Cerebellar nuclear complex (tissue), 1 donor: Measurements from ENCODE around the gene SLC25A30.

Source experiments
- DNase-seq, 2 experiments: peaks; one replicate each; lab custom pipeline; 2025; lab: John Stamatoyannopoulos, UW

The SLC25A30 gene, protein sequence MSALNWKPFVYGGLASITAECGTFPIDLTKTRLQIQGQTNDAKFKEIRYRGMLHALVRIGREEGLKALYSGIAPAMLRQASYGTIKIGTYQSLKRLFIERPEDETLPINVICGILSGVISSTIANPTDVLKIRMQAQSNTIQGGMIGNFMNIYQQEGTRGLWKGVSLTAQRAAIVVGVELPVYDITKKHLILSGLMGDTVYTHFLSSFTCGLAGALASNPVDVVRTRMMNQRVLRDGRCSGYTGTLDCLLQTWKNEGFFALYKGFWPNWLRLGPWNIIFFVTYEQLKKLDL

GRCh38 chr13:45417790-45418534 lies at the start of gene SLC25A30:
Gene SLC25A30, minus strand, starts transcription at chr13:45418373. Its CDS starts 6,948 bp downstream, at chr13:45411425.
- peak; percentile 53 to 74 for DNase-seq

DNA sequence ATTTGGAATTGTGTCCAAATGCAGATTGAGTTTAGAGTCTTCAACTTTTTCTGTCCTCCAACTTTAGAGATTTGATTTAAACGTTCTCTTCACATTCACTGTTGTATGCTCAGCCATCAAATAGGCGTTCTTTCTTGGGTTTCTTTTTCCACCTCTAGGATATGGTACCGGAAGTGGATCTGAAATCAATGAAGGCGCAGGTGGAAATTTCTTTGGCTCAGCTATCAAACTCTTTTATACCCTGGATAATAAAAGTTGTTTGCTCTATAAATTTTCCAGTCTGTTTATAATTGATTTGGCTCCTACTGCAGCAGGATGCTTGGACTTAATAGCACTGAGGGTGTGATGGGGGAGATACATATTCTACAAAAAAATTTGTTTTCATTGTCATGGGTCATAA lies 48.2 kb upstream of the SLC25A30 start:
- DNase-seq: no peak

DNA sequence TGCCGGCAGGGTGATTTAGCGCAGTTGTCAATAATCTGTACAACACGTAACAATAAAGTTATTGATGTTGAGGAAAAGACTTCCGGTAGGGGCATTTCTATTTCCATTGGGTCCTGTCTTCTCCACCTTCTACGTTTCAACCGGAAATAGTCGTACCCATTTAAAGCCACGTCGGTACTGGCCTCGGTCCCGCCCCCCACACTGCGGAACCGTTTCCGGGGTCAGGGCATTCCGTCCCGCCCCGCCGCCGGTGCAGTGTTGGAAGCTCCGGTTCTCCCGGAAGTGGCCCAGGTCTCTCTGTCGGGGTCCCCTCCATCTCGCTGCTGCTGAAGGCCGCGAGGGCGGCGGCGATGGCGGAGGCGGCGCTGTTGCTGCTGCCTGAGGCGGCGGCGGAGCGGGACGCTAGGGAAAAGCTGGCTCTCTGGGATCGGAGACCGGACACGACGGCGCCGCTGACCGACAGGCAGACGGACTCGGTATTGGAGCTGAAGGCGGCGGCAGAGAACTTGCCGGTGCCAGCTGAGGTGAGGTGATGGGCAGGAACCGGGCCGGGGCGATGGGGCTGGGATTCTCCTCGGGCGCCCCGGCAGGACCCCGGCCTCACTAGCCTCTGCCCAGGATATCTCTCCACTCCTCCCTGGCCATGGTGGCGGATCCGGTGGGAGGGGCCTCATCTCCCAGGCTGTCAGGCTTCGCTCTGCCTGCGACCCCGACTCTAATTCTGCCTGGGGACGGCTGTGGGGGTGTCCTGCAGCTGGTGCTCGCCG lies 46.7 kb upstream of the SLC25A30 start, which contains the start of gene COG3:
COG3 (plus strand) TSS at position 253 of the 767 bp plus-strand sequence; CDS start at position 351, 98 bp downstream.
- DNase-seq: peak; percentile 70 to 90

GRCh38 chr13:45464141-45464686 lies 46.0 kb upstream of the SLC25A30 start:
- DNase-seq: no peak

- no peak for DNase-seq
Measured at GRCh38 chr13:45456196-45456972, 38.2 kb upstream of the SLC25A30 start.

DNA sequence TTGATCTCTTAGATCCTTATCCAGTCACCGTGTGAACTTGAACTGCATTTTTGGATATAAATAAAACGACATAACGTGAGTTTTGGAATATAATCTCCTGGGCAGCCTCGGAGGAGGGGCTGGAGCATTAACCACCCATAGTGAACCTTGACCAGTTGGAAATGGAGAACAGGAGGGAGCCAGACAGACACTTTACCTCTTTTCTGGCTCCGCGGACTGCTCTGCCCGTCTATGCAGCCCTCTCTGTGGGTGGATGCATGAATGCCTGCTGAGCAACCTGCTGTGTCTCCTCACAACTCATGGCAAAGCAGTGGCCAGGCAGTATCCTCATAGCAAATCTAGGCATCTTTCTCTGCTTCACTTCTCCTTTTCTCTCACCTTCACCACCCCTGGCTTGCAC lies 36.0 kb upstream of the SLC25A30 start:
- DNase-seq: no peak

DNA sequence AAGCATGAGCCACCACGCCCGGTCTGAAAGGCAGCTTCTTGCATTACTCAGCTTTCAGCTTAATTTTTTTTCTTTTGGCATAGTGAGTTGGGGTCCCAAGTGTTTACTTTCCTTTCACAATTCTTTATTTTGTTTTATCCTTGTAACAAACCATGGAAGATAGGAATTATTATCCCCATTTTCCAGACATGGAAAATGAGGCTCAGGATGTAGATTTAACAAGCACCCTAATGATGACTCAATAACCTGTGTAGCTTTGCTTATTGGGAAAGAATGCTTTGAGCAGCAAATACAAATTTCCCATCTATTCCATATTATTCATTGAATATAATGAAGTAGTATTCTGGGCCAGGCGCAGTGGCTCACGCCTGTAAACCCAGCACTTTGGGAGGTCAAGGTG lies 33.1 kb upstream of the SLC25A30 start:
- no peak for DNase-seq

GRCh38 chr13:45448965-45449559 lies 30.9 kb upstream of the SLC25A30 start:
- DNase-seq: no peak

DNA sequence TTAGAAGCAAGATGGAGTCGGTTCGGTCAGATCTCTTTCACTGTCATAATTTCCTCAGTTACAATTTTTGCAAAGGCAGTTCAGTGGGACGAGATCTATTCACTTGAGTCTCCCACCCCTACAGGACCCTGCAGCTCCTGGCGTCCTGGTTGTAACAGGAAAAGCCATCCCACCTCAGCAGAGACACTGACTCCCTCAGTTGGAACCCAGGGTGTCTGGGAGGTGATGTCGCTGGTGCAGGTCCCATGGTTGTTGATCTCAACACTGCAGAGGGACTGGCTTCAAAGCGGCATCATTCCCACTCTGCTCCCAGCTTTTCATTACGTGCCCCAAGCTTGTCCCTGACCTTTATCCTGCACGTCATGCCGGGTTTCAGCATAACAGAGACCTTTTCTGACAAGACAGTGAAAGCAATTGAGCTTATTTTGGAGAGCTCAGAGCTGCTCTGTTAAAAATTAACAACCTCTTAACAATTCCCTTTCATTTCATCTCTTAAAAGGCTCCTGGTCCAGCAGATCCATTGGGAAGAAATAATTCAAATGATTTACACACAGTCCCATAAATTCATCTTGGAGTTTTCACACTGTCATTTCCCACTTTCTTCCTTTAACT lies 29.0 kb upstream of the SLC25A30 start:
- no peak for DNase-seq

- DNase-seq: no peak
Measured at GRCh38 chr13:45446181-45446580, 28.0 kb upstream of the SLC25A30 start.

DNA sequence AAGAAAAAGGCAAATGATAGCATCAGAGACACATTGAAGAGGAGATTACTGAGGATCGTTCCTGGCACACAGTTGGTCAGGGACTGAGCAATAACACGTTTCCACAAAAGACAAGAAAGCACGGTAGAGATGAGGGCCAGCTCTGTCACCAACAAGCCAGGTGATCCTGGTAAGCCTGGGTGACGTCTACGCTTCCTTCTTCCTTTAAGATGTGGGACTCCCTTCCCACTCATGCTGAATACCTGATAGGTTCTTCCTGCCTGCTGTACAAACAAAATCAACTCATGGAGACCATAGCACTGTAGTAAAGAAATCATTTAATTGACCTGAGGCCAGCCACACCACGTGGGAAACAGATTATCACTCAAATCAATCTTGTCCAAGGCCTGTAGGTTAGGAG lies 26.9 kb upstream of the SLC25A30 start:
- DNase-seq: no peak

DNA sequence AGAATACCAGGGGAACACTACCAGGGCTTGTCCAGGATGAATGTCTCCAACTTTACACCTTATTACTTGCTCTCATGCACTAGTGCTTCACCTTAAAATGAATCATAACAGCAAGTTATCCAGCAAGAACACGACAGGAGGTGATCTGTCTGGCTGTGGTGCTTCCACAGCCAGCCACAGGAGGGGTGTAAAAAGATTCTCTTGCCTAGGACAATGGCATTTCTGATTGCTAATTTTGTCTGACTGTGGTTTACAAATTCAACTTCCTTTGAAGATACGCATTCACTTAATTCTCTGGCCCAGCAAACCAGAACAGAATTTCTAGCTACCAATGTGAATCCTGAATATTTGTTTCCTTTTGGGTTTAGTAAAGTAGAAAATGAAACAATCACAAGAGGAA lies 23.5 kb upstream of the SLC25A30 start:
- DNase-seq: no peak

GRCh38 chr13:45439781-45440462 lies 21.7 kb upstream of the SLC25A30 start:
- DNase-seq: no peak

DNA sequence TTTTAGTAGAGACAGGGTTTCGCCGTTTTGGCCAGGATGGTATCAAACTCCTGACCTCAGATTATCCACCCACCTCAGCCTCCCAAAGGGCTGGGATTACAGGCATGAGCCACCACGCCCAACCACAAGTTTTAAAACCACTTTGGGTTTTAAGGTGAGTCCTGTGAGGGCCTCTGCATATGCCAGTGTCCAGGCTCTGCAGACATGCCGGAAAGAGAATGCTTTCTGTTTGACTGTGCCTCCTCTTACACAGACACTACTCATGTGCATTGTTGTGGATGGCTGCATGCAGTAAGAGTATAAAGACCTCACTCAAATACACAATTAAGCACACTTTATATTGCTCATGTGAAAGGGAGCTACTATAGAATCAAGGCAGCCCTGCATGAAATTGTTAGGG lies 20.8 kb upstream of the SLC25A30 start:
- no peak for DNase-seq

- DNase-seq: no peak
Measured at GRCh38 chr13:45437947-45438346, 19.8 kb upstream of the SLC25A30 start.

GRCh38 chr13:45436953-45437352 lies 18.8 kb upstream of the SLC25A30 start:
- no peak for DNase-seq

DNA sequence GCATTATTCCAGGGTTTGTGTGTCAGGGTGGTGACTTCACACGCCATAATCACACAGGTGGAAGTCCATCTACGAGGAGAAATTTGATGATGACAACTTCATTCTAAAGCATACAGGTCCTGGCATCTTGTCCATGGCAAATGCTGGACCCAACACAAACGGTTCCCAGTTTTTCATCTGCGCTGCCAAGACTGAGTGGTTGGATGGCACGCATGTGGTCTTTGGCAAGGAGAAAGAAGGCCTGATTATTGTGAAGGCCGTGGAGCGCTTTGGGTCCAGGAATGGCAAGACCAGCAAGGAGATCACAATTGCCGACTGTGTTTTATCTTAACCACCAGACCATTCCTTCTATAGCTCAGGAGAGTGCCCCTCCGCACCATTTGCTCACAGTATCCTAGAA lies 18.2 kb upstream of the SLC25A30 start:
- no peak for DNase-seq

DNA sequence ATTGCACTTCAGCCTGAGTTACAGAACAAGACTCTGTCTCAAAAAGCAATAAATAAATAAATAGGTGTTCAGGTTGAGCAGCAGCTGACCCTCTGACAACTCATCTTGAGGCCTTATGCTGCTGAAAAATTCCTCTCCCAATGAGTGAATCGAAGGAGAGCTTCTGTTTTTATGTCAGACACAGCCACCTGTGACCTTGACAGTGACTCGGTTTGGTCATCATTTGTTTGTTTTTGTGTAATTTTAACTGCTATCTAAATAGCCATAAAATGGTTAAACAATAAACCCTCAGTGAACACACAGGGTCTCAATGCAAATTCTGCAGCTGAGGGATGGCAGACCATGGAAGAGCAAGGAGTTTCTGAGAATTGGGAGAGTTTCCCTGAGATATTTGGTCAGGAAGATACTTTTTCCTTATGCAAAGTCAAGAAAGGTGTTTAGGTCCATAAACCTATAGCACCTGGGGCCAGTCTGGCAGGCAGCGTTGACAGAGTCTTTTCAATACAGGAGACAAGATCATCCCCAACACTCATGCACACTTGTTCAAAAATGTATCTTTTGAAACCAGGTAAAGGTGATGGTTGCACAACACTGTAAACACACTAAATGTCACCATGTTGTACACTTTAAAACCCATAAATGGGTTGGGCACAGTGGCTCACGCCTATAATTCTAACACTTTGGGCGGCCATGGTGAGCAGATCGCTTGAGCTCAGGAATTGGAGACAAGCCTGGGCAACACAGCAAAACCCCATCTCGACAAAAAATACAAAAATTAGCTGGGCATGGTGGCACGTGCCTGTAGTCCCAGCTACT lies 16.6 kb upstream of the SLC25A30 start:
- no peak for DNase-seq

DNA sequence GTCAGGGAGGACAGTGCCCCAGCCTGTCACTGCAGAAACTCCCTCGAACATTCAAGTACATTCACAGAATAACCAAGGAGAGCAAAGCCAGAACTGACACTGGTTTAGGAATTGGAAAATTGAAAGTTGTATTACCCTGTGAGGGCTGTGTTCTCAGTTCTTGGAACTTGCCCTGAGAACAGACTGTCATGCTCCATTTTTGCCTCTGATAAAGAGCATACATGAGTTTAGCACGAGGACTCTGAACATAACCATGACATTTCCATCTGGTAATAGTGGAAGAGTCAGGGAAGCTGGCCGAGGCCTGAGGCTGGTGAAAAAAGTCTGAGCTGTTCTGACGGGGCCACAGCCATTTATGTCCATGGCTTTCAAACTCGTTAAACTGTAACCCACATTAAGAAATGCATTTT lies 15.2 kb upstream of the SLC25A30 start:
- no peak for DNase-seq
